K562 (cell line): Measurements from ENCODE around the gene CHST10. TPM values are rescaled to one million over a fixed set of nuclear protein-coding genes. Genes with fewer than 3 reads are reported as not detected.

Source experiments
- ATAC-seq: fragments of 200-7000 bp; cut with Tn5 transposase; 3 replicates; pipeline ENCODE4 v1.9.1; 2020; ENCODE audit warnings: moderate library complexity
- BruUV-seq: library from RNA; stranded (reverse); fragments of 400-500 nt; replicated peaks from 2 replicates; lab custom pipeline; 2021; lab: Mats Ljungman, UMichigan
- CTCF ChIA-PET: fragments of 300-600 bp; formaldehyde crosslinking; extraction: SDS; loops from one replicate; lab custom pipeline; 2021; ENCODE audit warnings: low intra/inter-chr PET ratio; lab: Yijun Ruan, JAX
- POLR2A ChIA-PET: fragments of 300-600, 350-650 bp; sonication (Branson Sonifier 250); formaldehyde crosslinking; extraction: SDS; loops from one replicate; lab custom pipeline; 2021; ENCODE audit warnings: antibody characterized with exemption, inconsistent platforms; lab: Yijun Ruan, JAX
- DNase-seq, 4 experiments: peaks; one replicate each; pipeline versions ENCODE4 v3.0.0 to v3.0.0-alpha.2; 2011 to 2018; ENCODE audit warnings: low spot score in 3 of 4, mixed read lengths in 3 of 4; ENCODE audit errors: extremely low read depth in 1 of 4
- FAIRE-seq: peaks from 2 replicates; lab custom pipeline; 2011; peaks lifted over from hg19 to GRCh38; lab: Jason Lieb, UNC
- H2AFZ ChIP-seq: 2 replicates; pipeline ENCODE4 v1.6.0; 2011; ENCODE audit warnings: low read depth, low read length, control low read depth, inconsistent platforms
- H3K27ac ChIP-seq: fragments of 200-600 bp; 3 replicates; pipeline ENCODE4 v1.8.0; 2011; ENCODE audit warnings: low read depth, mild to moderate bottlenecking, control low read depth, inconsistent platforms, low read length, moderate library complexity, mixed read lengths; ENCODE audit errors: extremely low read depth
- H3K27me3 ChIP-seq, 2 experiments: fragments of 300-600 bp in 1 of 2; 2 replicates in 1 of 2; 3 replicates in 1 of 2; pipeline versions ENCODE4 v1.6.0 to v1.8.0; 2011; ENCODE audit warnings: inconsistent platforms in 2 of 2, low read length in 2 of 2, mild to moderate bottlenecking in 1 of 2, mixed read lengths in 1 of 2, moderate library complexity in 1 of 2; ENCODE audit not compliant: control insufficient read depth in 2 of 2, insufficient read depth in 2 of 2
- H3K36me3 ChIP-seq: fragments of 300-600 bp; 3 replicates; pipeline ENCODE4 v1.8.0; 2011; ENCODE audit warnings: mild to moderate bottlenecking, low read length, inconsistent platforms; ENCODE audit not compliant: control insufficient read depth, insufficient read depth
- H3K4me1 ChIP-seq, 2 experiments: fragments of 200-600 bp in 1 of 2; replicated peaks in 1 of 2; 2 replicates in 1 of 2; 3 replicates in 1 of 2; pipeline versions ENCODE4 v1.5.1 to v1.8.0; 2011; ENCODE audit warnings: inconsistent platforms in 2 of 2, low read length in 2 of 2, mild to moderate bottlenecking in 1 of 2, mixed read lengths in 1 of 2, moderate library complexity in 1 of 2; ENCODE audit not compliant: control insufficient read depth in 2 of 2, insufficient read depth in 2 of 2
- H3K4me2 ChIP-seq: 2 replicates; pipeline ENCODE4 v1.6.1; 2011; ENCODE audit warnings: low read length, control low read depth, inconsistent platforms, mixed read lengths; ENCODE audit not compliant: insufficient read depth
- H3K4me3 ChIP-seq: fragments of 200-600 bp; sonication (generic), shearing (Covaris generic); 2 replicates; pipeline ENCODE4 v1.5.1; 2016; ENCODE audit warnings: control low read depth, inconsistent platforms
- H3K79me2 ChIP-seq: fragments of 200-600 bp; 3 replicates; pipeline ENCODE4 v1.8.0; 2011; ENCODE audit warnings: low read length, inconsistent platforms; ENCODE audit not compliant: control insufficient read depth, insufficient read depth
- H3K9ac ChIP-seq, 2 experiments: 2 replicates each; pipeline versions ENCODE4 v1.6.0 to v1.6.1; 2011; ENCODE audit warnings: low read depth in 2 of 2, low read length in 2 of 2, control low read depth in 1 of 2, inconsistent platforms in 1 of 2, mild to moderate bottlenecking in 1 of 2, mixed read lengths in 1 of 2; ENCODE audit not compliant: insufficient read depth in 1 of 2
- H3K9me1 ChIP-seq: one replicate; pipeline ENCODE4 v1.6.0; 2011; ENCODE audit warnings: inconsistent platforms, mild to moderate bottlenecking, low read length, moderate library complexity; ENCODE audit not compliant: control insufficient read depth, insufficient read depth
- H3K9me3 ChIP-seq: replicated peaks from 2 replicates; pipeline ENCODE4 v1.5.1; 2011; ENCODE audit warnings: low read depth, low read length, inconsistent platforms; ENCODE audit not compliant: control insufficient read depth, insufficient read depth
- H4K20me1 ChIP-seq: replicated peaks from 2 replicates; pipeline ENCODE4 v1.6.1; 2011; ENCODE audit warnings: low read length, inconsistent platforms, mixed read lengths; ENCODE audit not compliant: control insufficient read depth, insufficient read depth
- ATF1 ChIP-seq, 2 experiments: fragments of 450-650 bp in 1 of 2; IDR thresholded peaks; 2 replicates each; pipeline ENCODE4 v1.6.1; 2016; ENCODE audit warnings: missing compliant biosample characterization in 1 of 2, missing genetic modification characterization in 1 of 2
- HMGN3 ChIP-seq: IDR thresholded peaks from 2 replicates; pipeline ENCODE4 v1.6.1; 2011; ENCODE audit warnings: borderline replicate concordance, low read depth, mild to moderate bottlenecking, mixed read lengths, low read length; ENCODE audit not compliant: insufficient read length; ENCODE audit errors: extremely low read depth
- HNRNPUL1 ChIP-seq: fragments of 200-400 bp; formaldehyde crosslinking; IDR thresholded peaks from 2 replicates; pipeline ENCODE4 v1.6.1; 2017; ENCODE audit warnings: low read length
- HOMEZ ChIP-seq: fragments of 250-450 bp; sonication (Bioruptor Pico); IDR thresholded peaks from 2 replicates; pipeline ENCODE4 v1.4.0; 2020; ENCODE audit warnings: mild to moderate bottlenecking, moderate library complexity
- KDM4B ChIP-seq, 2 experiments: fragments of 450-650 bp in 1 of 2; sonication (generic) in 1 of 2; IDR thresholded peaks; 2 replicates each; pipeline ENCODE4 v1.6.1; 2016 to 2017; ENCODE audit warnings: borderline replicate concordance in 2 of 2, antibody characterized with exemption in 1 of 2, low read depth in 1 of 2, mild to moderate bottlenecking in 1 of 2
- MTF1 ChIP-seq: fragments of 250-450 bp; sonication (Bioruptor Pico); IDR thresholded peaks from 2 replicates; pipeline ENCODE4 v1.9.0; 2021; ENCODE audit warnings: moderate library complexity, mild to moderate bottlenecking, inconsistent platforms, borderline replicate concordance
- SAFB ChIP-seq: fragments of 200-400 bp; formaldehyde crosslinking; IDR thresholded peaks from 2 replicates; pipeline ENCODE4 v1.6.1; 2017; ENCODE audit warnings: low read depth, low read length, borderline replicate concordance
- ZNF121 ChIP-seq: sonication (generic); formaldehyde crosslinking; conservative IDR thresholded peaks from 2 replicates; pipeline ENCODE4 v1.8.0; 2022; ENCODE audit warnings: missing genetic modification reagents
- WGBS: fragments of 100-300 bp; shearing (Covaris generic); methylation state at CpG from one replicate; pipeline ENCODE4 v1.1.6; 2016; ENCODE audit warnings: low coverage, mixed read lengths; ENCODE audit not compliant: insufficient coverage; ENCODE audit errors: missing lambda C conversion rate; 5-methylcytosine and 5-hydroxymethylcytosine counted together
- in situ Hi-C: fragments of 300-500 bp; cut with MboI; formaldehyde crosslinking; loops from 4 replicates; pipeline ENCODE4 v1.15.0; 2018; ENCODE audit warnings: inconsistent platforms, mixed read lengths
- intact Hi-C: fragments of 100-400 bp; cut with micrococcal nuclease; formaldehyde crosslinking; loops from 2 replicates; pipeline ENCODE4 v1.14.2; 2022
- polyA plus RNA-seq, 8 experiments: library from polyadenylated mRNA; depleted of rRNA in 4 of 8; stranded (reverse) in 5 of 8; unstranded in 3 of 8; fragments of >200 nt; fragmentation: Nextera tagmentation in 2 of 8; fragmentation: Illumina TruSeq in 1 of 8; extraction: Ambion mirVana in 2 of 8; extraction: Trizol in 1 of 8; gene quantifications; 2 replicates each; pipeline versions ENCODE4 v1.2.1 to v1.2.3, GENCODE V29; 2011 to 2014; ENCODE audit warnings: inconsistent platforms in 1 of 8, missing spikeins in 1 of 8
- total RNA-seq, 7 experiments: library from RNA; depleted of rRNA in 6 of 7; stranded (reverse); fragments of >200 nt in 6 of 7; fragmentation: Illumina TruSeq in 2 of 7; extraction: Trizol in 2 of 7; gene quantifications; 2 replicates each; pipeline versions ENCODE4 v1.2.1 to v1.2.3, GENCODE V29; 2011 to 2021; ENCODE audit warnings: low replicate concordance in 1 of 7
- TF ChIP-seq, protein P1 (sequence below), 2 experiments: IDR thresholded peaks; 2 replicates each; pipeline ENCODE4 v1.6.1; 2011; ENCODE audit warnings: borderline replicate concordance in 1 of 2, control low read depth in 1 of 2, low read depth in 1 of 2, low read length in 1 of 2, mild to moderate bottlenecking in 1 of 2, mixed read lengths in 1 of 2, moderate library complexity in 1 of 2; ENCODE audit not compliant: insufficient read depth in 1 of 2, insufficient read length in 1 of 2, poor library complexity in 1 of 2, severe bottlenecking in 1 of 2; ENCODE audit errors: extremely low read depth in 1 of 2

Gene CHST10
- total and polyA plus RNA-seq, 9 of the 15 experiments (the other 6 are each of a cell fraction or from before 2014, with no cell fraction given), result 1.3 to 30.9 (median 19.3) TPM

DNA sequence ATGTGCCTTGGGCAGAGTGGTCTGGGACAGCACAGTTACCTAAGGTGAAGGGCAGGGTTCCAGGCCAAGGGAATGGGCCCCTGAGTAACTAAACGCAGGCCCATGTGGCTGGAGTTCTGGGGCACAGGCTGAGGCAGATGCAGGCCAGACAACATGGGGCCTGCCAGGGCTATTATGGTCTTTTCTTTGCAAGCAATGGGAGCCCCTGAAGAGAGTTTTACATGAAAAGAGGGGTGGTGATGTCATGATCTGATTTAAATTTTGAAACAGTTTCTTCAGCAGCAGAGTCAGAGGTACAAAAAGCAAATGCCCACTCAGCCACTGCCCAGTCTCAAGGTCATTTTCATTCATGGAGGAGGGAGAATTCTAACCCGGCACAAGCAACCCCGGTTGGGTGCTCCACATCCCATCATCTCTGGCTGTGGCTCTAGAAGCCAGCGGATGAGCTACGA, 5.6 kb downstream of the CHST10 start:
- CTCF ChIA-PET, result no interaction called here
- Histone ChIP-seq H3K27ac (no peak overlapping the region), H3K79me2 (peaks cover 35% of the 10 kb centered on the region), H3K9me1 (peaks cover 6% of the 10 kb centered on the region), H2AFZ (no peak overlapping the region), H3K9me3 (no peaks in the 10 kb centered on the region), H3K4me3 (no peak overlapping the region), H3K36me3 (peaks cover 51% of the 10 kb centered on the region), H3K27me3 (no peaks in the 10 kb centered on the region), H4K20me1 (peaks cover 9% of the 10 kb centered on the region; the same call in 1 of the 2 replicates), H3K9ac (no peak overlapping the region), H3K4me1 (peaks cover 4 to 10% of the 10 kb centered on the region in 2 experiments; a peak in 3 of 5 replicates), H3K4me2 (no peak overlapping the region)
- intact Hi-C loops, result no loop called here
- POLR2A ChIA-PET, result no interaction called here
- no TSS peak for BruUV-seq
- 94% methylated on average over 5 of the region's 5 CpGs for WGBS
- in situ Hi-C loops, result no loop called here
- DNase-seq (no peak), ATAC-seq (no peak), FAIRE-seq (no peak)
- TF ChIP-seq HOMEZ (CRISPR knock-in tag), result no peak
- TF ChIP-seq ATF1 (CRISPR knock-in tag; IDR thresholded peaks at IDR 0.05), result no peak
- no peak for TF ChIP-seq ATF1 (tag; IDR thresholded peaks at IDR 0.05)
- TF ChIP-seq HMGN3, result no peak
- TF ChIP-seq MTF1 (CRISPR knock-in tag), result no peak
- TF ChIP-seq KDM4B (IDR thresholded peaks at IDR 0.05; ENCODE audit: borderline replicate concordance in 2 of 2, low read depth in 1 of 2), result no peak
- TF ChIP-seq, protein P1, sequence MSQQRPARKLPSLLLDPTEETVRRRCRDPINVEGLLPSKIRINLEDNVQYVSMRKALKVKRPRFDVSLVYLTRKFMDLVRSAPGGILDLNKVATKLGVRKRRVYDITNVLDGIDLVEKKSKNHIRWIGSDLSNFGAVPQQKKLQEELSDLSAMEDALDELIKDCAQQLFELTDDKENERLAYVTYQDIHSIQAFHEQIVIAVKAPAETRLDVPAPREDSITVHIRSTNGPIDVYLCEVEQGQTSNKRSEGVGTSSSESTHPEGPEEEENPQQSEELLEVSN (IDR thresholded peaks at IDR 0.05; ENCODE audit: borderline replicate concordance in 1 of 2, extremely low read depth in 1 of 2, insufficient read depth in 1 of 2, insufficient read length in 1 of 2, low read depth in 1 of 2, low read length in 1 of 2, poor library complexity in 1 of 2, severe bottlenecking in 1 of 2), result no peak
- TF ChIP-seq ZNF121, result no peak
- no peak for TF ChIP-seq SAFB
- no peak for TF ChIP-seq HNRNPUL1
